Body of pancreas (tissue), 4 donors: ENCODE results near the gene FFAR2.

Source experiments
- CTCF ChIP-seq, 7 experiments: fragments of 450-650 bp in 4 of 7; fragments of 200-600 bp in 3 of 7; sonication (generic) in 3 of 7; IDR thresholded peaks; one replicate each; pipeline ENCODE4 v1.5.1; 2016 to 2019; ENCODE audit warnings: antibody characterized with exemption in 7 of 7
- POLR2A ChIP-seq, 3 donors: fragments of 450-650 bp; IDR thresholded peaks; one replicate each; pipeline ENCODE4 v1.6.1; 2016; ENCODE audit warnings: antibody characterized with exemption in 3 of 3, mild to moderate bottlenecking in 2 of 3

- TF ChIP-seq CTCF (IDR thresholded peaks at IDR 0.05) = no peak
- no peak for TF ChIP-seq POLR2A (IDR thresholded peaks at IDR 0.05)
Observed at GRCh38 chr19:35490364-35490763, 42.3 kb downstream of the FFAR2 start, which contains the start of gene KRTDAP.
